Astrocyte of the cerebellum (primary cell): ENCODE measurements around the gene ZNF765.

ENCODE experiments used
- DNase-seq: peaks from one replicate; pipeline ENCODE4 v3.0.0-alpha.2; 2011; ENCODE audit warnings: low read depth
- H3K4me3 ChIP-seq: 2 replicates; pipeline ENCODE4 v1.5.1; 2011; ENCODE audit warnings: mild to moderate bottlenecking, low read depth, low read length, moderate library complexity
- in situ Hi-C: cut with HindIII; loops from 2 replicates; pipeline ENCODE4 v1.10.0; 2017; ENCODE audit warnings: low sequenced_read_pairs
- TF ChIP-seq, protein P1 (sequence below): IDR thresholded peaks from 2 replicates; pipeline ENCODE4 v1.5.1; 2012; ENCODE audit warnings: low read length, low read depth, moderate library complexity, mild to moderate bottlenecking; ENCODE audit errors: missing control alignments

Gene ZNF765

DNA sequence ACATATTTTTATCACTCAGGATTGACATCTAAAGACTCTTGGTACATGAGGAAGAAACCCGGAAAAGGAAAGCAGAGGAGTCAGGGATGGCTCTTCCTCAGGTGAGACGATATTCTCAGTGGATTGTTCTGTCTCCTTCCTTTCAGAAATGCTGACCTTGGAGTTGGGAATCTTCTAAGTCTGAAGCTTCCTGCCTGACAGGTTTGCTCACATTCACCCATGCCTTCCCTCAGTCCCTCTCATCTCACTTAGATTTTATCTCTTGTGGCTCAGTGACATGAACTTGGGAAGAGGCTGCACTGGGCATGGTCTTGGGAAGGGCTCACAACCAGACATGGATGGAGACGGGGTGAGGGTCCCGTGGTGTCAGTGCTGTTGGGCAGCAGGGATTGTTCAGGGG lies 22.8 kb upstream of the ZNF765 start:
- H3K4me3 ChIP-seq = no peak overlapping the region
- no peak for DNase-seq
- in situ Hi-C loops = no loop called here
- TF ChIP-seq, protein P1, sequence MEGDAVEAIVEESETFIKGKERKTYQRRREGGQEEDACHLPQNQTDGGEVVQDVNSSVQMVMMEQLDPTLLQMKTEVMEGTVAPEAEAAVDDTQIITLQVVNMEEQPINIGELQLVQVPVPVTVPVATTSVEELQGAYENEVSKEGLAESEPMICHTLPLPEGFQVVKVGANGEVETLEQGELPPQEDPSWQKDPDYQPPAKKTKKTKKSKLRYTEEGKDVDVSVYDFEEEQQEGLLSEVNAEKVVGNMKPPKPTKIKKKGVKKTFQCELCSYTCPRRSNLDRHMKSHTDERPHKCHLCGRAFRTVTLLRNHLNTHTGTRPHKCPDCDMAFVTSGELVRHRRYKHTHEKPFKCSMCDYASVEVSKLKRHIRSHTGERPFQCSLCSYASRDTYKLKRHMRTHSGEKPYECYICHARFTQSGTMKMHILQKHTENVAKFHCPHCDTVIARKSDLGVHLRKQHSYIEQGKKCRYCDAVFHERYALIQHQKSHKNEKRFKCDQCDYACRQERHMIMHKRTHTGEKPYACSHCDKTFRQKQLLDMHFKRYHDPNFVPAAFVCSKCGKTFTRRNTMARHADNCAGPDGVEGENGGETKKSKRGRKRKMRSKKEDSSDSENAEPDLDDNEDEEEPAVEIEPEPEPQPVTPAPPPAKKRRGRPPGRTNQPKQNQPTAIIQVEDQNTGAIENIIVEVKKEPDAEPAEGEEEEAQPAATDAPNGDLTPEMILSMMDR = no peak

DNA sequence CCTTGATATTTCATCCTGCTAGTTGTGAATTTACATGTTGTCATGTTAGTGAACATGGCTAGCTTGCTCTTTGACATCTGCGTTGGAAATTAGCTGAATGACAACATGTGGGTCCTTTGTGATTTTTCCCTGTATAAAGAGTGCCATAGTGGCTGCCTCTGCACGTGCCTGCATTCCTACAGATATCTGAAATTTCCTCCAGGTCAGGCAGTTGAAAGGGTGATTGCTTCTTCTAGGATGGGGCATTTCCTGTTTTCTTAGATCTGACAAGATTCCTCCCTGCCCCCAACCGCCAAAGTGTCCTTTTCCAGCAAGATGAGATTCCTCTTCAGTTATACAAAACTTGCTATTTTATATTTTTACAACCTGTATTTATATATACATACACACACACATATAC lies 20.7 kb upstream of the ZNF765 start:
- H3K4me3 ChIP-seq = no peak overlapping the region
- no peak for DNase-seq
- TF ChIP-seq, protein P1 = no peak
- in situ Hi-C loops = no loop called here

DNA sequence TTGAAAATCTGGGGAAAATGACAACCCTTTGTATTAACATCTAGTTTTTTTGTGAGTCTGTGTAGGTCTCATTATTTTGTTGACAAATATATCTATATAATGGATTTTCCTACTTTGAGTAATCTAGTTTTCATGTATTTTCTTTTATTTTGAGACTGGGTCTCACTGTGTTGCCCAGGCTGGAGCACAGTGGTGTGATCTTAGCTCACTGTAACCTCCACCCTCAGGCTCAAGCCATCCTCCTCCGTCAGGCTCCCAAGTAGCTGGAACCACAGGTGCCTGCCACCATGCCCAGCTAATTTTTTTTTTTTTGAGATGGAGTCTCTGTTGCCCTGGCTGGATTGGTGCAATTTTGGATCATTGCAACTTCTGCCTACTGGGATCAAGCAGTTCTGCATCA lies 20.2 kb upstream of the ZNF765 start:
- in situ Hi-C loops = no loop called here
- TF ChIP-seq, protein P1 = no peak
- no peak overlapping the region for H3K4me3 ChIP-seq
- DNase-seq = no peak

DNA sequence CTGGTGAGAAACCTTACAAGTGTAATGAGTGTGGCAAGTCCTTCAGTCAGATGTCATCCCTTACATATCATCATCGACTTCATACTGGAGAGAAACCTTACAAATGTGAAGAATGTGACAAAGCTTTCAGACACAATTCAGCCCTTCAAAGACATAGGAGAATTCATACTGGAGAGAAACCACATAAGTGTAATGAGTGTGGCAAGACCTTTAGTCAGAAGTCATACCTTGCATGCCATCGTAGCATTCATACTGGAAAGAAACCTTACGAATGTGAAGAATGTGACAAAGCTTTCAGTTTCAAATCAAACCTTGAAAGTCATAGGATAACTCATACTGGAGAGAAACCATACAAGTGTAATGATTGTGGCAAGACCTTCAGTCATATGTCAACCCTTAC lies 13.6 kb upstream of the ZNF765 start:
- TF ChIP-seq, protein P1 = no peak
- H3K4me3 ChIP-seq = no peak overlapping the region
- in situ Hi-C loops = no loop called here
- no peak for DNase-seq

DNA sequence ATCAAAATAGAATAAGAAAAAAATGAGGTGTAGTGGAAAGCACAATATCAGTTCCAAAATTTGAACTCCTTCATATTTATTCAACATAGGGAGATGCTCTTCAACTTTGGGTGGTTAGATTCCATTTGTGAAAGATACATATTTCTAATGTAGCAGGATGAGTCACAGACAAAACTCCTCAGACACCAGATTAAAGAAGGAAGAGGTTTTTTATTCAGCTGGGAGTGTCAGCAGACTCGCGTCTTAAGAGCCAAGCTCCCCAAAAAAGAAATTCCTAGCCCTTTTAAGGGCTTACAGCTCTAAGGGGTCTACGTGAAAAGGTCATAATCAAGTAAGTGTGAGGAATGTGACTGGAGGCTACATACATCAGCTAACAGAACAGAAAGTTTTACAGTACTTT lies 6.8 kb upstream of the ZNF765 start:
- no peak overlapping the region for H3K4me3 ChIP-seq
- DNase-seq = no peak
- TF ChIP-seq, protein P1 = no peak
- in situ Hi-C loops = no loop called here

DNA sequence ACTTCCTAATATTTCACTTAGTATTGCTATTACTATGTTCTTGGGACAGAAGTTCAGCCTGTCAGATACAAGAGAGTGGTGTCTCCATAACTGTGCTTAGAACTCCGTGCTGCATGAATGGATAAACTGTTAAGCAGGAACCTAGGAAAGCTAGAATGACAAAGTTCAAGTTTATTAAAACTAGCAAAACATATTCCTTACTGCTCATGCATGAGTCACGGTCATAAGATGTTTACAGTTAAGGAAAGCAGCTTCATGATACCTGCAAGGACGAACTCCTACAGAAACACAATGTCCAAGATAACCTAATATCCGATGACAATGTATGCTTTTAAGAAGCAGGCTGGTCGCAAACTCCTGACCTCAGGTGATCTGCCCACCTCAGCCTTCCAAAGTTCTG lies 6.0 kb upstream of the ZNF765 start:
- in situ Hi-C loops = no loop called here
- no peak for DNase-seq
- H3K4me3 ChIP-seq = no peak overlapping the region
- TF ChIP-seq, protein P1 = no peak

DNA sequence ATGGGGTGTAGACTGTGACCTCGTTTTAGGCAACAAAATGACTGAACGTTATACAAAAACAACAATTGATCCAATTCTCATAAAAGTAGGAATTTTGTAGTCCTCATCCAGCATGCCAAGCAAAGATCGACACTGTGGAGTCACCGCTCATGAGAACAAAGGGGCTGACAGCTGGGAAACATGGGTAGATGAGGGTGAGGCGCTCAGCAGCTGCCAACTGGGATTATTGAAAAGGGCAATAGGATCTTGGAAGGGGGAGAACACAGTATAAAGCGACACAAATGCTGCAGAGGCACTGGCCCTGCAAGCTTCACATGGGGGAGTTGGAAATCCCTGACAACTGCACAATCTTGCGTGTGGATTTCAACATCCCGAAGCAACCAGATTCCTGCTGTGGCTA lies 5.4 kb upstream of the ZNF765 start:
- in situ Hi-C loops = no loop called here
- TF ChIP-seq, protein P1 = no peak
- no peak for DNase-seq

More for the DNA sequence above, 5.4 kb upstream of the ZNF765 start:
- no peak overlapping the region for H3K4me3 ChIP-seq
